ENCODE data around the gene CD300LD.

The CD300LD gene

DNA sequence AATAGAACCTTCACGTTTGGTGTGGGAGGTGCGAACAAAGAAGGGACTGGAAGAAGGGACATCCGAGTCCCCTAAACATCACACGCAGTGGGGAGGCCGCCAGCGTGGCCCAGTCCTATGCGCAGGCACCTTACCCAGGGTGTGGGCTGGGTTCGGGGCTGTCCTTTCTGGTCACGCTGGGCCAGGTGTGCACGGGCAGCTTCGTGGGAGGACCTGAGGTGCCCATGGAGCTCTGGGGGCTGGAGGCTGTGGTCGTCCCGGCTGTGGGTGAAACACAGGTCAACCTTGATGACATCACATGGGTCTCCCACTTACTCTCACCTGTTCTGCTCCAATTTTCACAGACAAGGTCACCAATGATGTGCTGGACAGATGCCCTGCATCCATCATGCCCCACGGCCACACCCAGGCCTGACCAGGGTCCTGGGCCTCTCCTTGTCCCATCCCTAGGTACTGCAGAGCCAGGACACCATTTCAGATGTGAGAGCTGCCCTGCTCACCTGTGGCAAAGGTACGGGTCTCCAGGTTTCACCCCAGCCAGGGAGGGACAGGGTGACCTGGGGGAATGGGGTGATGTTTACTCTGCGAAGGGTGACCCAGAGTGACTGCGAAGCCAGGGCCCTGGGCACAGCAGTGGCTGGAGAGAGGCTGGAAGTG is 49.2 kb downstream of the CD300LD start:
- TF ChIP-seq GABPA (IDR thresholded peaks at IDR 0.05; ENCODE audit: low read depth) (no peak), POLR2AphosphoS5 (IDR thresholded peaks at IDR 0.05; ENCODE audit: low read depth) (no peak)
- TF ChIP-seq, protein P1, sequence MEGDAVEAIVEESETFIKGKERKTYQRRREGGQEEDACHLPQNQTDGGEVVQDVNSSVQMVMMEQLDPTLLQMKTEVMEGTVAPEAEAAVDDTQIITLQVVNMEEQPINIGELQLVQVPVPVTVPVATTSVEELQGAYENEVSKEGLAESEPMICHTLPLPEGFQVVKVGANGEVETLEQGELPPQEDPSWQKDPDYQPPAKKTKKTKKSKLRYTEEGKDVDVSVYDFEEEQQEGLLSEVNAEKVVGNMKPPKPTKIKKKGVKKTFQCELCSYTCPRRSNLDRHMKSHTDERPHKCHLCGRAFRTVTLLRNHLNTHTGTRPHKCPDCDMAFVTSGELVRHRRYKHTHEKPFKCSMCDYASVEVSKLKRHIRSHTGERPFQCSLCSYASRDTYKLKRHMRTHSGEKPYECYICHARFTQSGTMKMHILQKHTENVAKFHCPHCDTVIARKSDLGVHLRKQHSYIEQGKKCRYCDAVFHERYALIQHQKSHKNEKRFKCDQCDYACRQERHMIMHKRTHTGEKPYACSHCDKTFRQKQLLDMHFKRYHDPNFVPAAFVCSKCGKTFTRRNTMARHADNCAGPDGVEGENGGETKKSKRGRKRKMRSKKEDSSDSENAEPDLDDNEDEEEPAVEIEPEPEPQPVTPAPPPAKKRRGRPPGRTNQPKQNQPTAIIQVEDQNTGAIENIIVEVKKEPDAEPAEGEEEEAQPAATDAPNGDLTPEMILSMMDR (IDR thresholded peaks at IDR 0.05; ENCODE audit: insufficient read depth, low read length): no peak
- TF ChIP-seq, protein P2, sequence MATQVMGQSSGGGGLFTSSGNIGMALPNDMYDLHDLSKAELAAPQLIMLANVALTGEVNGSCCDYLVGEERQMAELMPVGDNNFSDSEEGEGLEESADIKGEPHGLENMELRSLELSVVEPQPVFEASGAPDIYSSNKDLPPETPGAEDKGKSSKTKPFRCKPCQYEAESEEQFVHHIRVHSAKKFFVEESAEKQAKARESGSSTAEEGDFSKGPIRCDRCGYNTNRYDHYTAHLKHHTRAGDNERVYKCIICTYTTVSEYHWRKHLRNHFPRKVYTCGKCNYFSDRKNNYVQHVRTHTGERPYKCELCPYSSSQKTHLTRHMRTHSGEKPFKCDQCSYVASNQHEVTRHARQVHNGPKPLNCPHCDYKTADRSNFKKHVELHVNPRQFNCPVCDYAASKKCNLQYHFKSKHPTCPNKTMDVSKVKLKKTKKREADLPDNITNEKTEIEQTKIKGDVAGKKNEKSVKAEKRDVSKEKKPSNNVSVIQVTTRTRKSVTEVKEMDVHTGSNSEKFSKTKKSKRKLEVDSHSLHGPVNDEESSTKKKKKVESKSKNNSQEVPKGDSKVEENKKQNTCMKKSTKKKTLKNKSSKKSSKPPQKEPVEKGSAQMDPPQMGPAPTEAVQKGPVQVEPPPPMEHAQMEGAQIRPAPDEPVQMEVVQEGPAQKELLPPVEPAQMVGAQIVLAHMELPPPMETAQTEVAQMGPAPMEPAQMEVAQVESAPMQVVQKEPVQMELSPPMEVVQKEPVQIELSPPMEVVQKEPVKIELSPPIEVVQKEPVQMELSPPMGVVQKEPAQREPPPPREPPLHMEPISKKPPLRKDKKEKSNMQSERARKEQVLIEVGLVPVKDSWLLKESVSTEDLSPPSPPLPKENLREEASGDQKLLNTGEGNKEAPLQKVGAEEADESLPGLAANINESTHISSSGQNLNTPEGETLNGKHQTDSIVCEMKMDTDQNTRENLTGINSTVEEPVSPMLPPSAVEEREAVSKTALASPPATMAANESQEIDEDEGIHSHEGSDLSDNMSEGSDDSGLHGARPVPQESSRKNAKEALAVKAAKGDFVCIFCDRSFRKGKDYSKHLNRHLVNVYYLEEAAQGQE (IDR thresholded peaks at IDR 0.05; ENCODE audit: insufficient replicate concordance, low read depth): no peak
- no peaks in the 10 kb centered on the region for H3K27me3 ChIP-seq (ENCODE audit: insufficient read depth, poor library complexity, severe bottlenecking)
- no peak for DNase-seq (ENCODE audit: low read depth in 1 of 2, low spot score in 1 of 2)
- H3K4me3 ChIP-seq (replicated peaks; ENCODE audit: insufficient read depth, low read length): no peak overlapping the region
- H3K27ac ChIP-seq (replicated peaks): no peak overlapping the region

DNA sequence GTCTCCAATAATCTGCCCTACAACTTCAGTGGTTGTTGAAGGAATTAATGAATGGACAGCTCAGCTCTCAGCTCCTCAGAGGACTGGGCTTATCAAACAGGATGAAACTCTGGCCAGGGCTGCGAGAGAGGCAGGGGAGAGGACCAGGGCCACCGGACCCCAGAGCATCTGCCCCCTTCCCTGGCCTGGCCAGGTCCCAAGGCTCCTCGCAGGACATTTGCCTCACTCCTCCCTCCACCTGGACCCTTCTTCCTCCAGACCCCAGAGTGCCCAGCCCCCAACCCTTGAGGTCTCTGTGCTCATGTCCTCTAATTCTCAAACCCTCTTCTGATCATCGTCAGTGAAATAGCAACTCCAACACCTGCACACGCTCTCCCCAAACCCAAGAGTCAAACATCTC is 49.9 kb downstream of the CD300LD start:
- Histone ChIP-seq H3K27me3 (ENCODE audit: insufficient read depth, poor library complexity, severe bottlenecking) (no peaks in the 10 kb centered on the region), H3K27ac (replicated peaks) (no peak overlapping the region), H3K4me3 (replicated peaks; ENCODE audit: insufficient read depth, low read length) (no peak overlapping the region)
- TF ChIP-seq SPI1 (IDR thresholded peaks at IDR 0.05; ENCODE audit: borderline replicate concordance, low read depth) (no peak), POLR2AphosphoS5 (IDR thresholded peaks at IDR 0.05; ENCODE audit: low read depth) (no peak), GABPA (IDR thresholded peaks at IDR 0.05; ENCODE audit: low read depth) (no peak)
- TF ChIP-seq, protein P1 (IDR thresholded peaks at IDR 0.05; ENCODE audit: insufficient read depth, low read length): no peak
- TF ChIP-seq, protein P2 (IDR thresholded peaks at IDR 0.05; ENCODE audit: insufficient replicate concordance, low read depth): no peak
- DNase-seq (ENCODE audit: low read depth in 1 of 2, low spot score in 1 of 2): no peak

DNA sequence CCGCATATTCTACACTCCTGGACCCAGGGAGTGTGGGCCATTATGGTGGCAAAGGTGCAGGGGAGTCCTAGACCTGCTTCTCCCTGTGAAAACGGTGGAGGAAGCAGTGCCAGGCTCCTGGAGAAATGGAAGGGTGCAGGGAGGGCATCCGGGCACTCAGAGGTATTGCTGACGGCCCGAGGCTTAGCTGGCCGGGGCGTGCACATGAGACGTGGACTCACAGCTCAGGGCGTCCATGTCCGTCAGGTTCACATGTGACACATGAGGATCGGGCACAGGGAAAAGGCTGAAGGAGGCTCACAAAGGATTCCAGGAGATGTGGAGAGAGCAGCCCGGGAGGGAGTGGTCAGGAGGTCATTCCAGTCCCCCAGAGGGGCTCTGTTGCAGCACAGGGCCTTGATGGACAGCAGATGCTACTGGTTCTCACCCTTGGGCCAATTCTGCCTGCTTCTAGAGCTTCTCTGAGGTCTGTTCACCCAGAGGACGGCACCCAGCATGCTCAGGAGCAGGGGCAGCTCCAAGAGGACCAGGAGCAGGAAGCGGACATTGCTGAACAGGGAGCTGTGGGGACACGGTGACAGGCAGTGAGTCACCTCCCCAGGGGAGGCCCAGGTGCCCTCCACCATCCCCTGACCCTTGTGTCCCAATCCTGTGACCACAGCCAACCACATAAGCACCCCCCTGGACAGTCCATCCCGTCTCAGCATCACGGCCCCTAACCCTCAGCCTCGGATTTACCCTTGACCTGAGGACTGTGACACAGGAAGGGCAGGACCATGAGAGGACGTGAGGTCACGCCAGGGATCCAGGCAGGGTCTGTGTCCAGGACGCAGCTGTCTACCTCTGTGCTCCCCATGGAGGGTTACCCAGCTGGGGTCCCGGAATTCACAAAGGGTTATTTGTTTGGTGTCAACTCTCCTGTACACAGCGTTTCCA is 50.6 kb downstream of the CD300LD start:
- Histone ChIP-seq H3K27me3 (ENCODE audit: insufficient read depth, poor library complexity, severe bottlenecking) (no peaks in the 10 kb centered on the region), H3K27ac (replicated peaks) (no peak overlapping the region), H3K4me3 (replicated peaks; ENCODE audit: insufficient read depth, low read length) (no peak overlapping the region)
- DNase-seq (ENCODE audit: low read depth in 1 of 2, low spot score in 1 of 2): no peak
- TF ChIP-seq SPI1 (IDR thresholded peaks at IDR 0.05; ENCODE audit: borderline replicate concordance, low read depth) (no peak), GABPA (IDR thresholded peaks at IDR 0.05; ENCODE audit: low read depth) (no peak), POLR2AphosphoS5 (IDR thresholded peaks at IDR 0.05; ENCODE audit: low read depth) (no peak)
- TF ChIP-seq, protein P2 (IDR thresholded peaks at IDR 0.05; ENCODE audit: insufficient replicate concordance, low read depth): no peak
- TF ChIP-seq, protein P1 (IDR thresholded peaks at IDR 0.05; ENCODE audit: insufficient read depth, low read length): no peak
